HG02610 (cell line): ENCODE results near the gene CRYBA4.

Source experiments
- ATAC-seq: cut with Tn5 transposase; IDR thresholded peaks from one replicate; pipeline ENCODE4 v1.9.1; 2021; ENCODE audit warnings: mild to moderate bottlenecking, moderate library complexity; ENCODE audit not compliant: unreplicated experiment

The CRYBA4 gene

GRCh38 chr22:26620197-26620596, 1.6 kb upstream of the CRYBA4 start:
- ATAC-seq, result no peak

- ATAC-seq, result no peak
These were observed 2.2 kb downstream of the CRYBA4 start for GRCh38 chr22:26623984-26624383.

GRCh38 chr22:26624803-26625202, 3.0 kb downstream of the CRYBA4 start:
- no peak for ATAC-seq

GRCh38 chr22:26629988-26630761, 8.4 kb downstream of the CRYBA4 start:
- ATAC-seq, result no peak

GRCh38 chr22:26631282-26631681, 9.5 kb downstream of the CRYBA4 start:
- no peak for ATAC-seq

- ATAC-seq, result no peak
These were observed 10.8 kb downstream of the CRYBA4 start for GRCh38 chr22:26632422-26633155.

GRCh38 chr22:26634189-26634588, 12.4 kb downstream of the CRYBA4 start:
- ATAC-seq, result no peak

GRCh38 chr22:26635117-26635516, 13.4 kb downstream of the CRYBA4 start:
- ATAC-seq, result no peak

GRCh38 chr22:26636296-26636695, 14.5 kb downstream of the CRYBA4 start:
- ATAC-seq, result no peak

- no peak for ATAC-seq
These were observed 21.0 kb downstream of the CRYBA4 start for GRCh38 chr22:26642465-26643417.

- no peak for ATAC-seq
These were observed 21.8 kb downstream of the CRYBA4 start for GRCh38 chr22:26643418-26644100.

GRCh38 chr22:26646158-26646557, 24.4 kb downstream of the CRYBA4 start:
- ATAC-seq, result no peak

GRCh38 chr22:26648011-26648497, 26.3 kb downstream of the CRYBA4 start:
- ATAC-seq, result no peak

GRCh38 chr22:26648528-26649388, 27.0 kb downstream of the CRYBA4 start:
- no peak for ATAC-seq

- ATAC-seq, result no peak
These were observed 29.1 kb downstream of the CRYBA4 start for GRCh38 chr22:26650722-26651421.

GRCh38 chr22:26651815-26652214, 30.1 kb downstream of the CRYBA4 start:
- ATAC-seq, result no peak

- no peak for ATAC-seq
These were observed 35.4 kb downstream of the CRYBA4 start, which contains the start of gene MIAT for GRCh38 chr22:26656891-26657851. Gene MIAT, plus strand, starts transcription at chr22:26657588.

- ATAC-seq, result no peak
These were observed 36.4 kb downstream of the CRYBA4 start for GRCh38 chr22:26658161-26658560.
